Measurements from ENCODE around the gene GCAT. TPM values are rescaled to one million over a fixed set of nuclear protein-coding genes. Genes with fewer than 3 reads are reported as not detected.

GCAT gene
- total RNA-seq, 2 donors from 2014 or later = 31.6 to 42.5 TPM

DNA sequence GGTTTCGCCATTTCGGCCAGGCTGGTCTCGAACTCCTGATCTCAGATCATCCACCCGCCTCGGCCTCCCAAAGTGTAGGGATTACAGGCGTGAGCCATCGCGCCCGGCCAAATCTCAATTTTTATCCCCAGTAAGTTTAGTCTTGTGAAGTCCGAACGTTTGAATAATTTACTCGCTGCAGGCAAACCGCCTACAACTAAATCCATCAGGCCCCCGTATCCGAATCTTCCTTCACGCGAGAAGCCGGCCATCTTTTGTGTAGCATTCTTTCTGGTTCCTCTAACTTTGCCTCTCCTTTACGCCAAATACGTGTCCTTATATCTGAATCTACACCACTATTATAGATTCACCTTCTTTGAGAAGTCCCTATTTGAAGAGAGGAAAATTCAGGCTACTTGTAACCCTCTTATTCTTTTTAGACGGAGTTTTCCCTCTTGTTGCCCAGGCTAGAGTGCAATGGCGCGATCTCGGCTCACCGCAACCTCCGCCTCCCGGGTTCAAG is 40.9 kb downstream of the GCAT start:
- Histone ChIP-seq H3K4me1 (peaks cover 47% of the 10 kb centered on the region), H3K4me3 (peak overlapping the region; percentile 86 to 91), H3K36me3 (replicated peaks in 1 of 2; ENCODE audit: insufficient read depth in 1 of 2, low read depth in 2 of 2) (peaks cover 0 to 9% of the 10 kb centered on the region in 2 donors), H3K9me3 (no peaks in the 10 kb centered on the region), H3K27me3 (no peaks in the 10 kb centered on the region), H3K27ac (peak overlapping the region; percentile 75 to 95 (median 88))
- no peak for TF ChIP-seq CTCF (IDR thresholded peaks at IDR 0.05)
- TF ChIP-seq POLR2A (IDR thresholded peaks at IDR 0.05) = no peak
- DNase-seq (no peak), ATAC-seq (no peak)
- intact Hi-C loops (cut with DNase I) = no loop called here
- WGBS, 2 donors = 27 to 30% methylated on average over 27 of the region's 27 CpGs

DNA sequence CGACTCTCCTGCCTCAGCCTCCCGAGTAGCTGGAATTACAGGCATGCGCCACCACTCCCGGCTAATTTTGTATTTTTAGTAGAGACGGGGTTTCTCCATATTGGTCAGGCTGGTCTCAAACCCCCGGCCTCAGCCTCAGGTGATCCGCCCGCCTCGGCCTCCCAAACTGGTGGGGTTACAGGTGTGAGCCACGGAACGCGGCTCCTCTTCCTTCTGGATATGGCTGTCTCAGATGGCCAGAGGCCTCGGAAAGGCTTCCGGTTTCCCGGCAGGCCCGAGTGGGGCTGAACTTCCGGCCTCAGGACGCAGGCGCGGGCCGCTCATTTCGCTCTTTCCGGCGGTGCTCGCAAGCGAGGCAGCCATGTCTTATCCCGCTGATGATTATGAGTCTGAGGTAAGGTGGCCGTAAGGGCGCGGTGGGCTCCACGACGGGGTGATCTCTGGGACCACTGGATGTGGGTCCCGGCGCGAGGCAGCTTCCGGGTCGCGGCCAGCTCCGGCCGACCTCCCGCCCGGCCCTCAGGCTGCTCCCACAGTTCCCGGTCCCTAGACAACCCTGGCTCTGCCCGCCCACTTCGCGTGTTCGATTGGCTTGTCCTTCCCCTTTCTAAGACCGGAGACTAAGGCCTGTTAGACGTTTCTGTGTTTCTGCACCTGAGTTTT is 41.5 kb downstream of the GCAT start, which contains the start of gene EIF3L:
TSS of gene EIF3L (plus strand) at position 331 of the 663 bp plus-strand sequence. CDS start at position 362, 31 bp downstream.
- TF ChIP-seq CTCF (IDR thresholded peaks at IDR 0.05) = no peak
- peak; percentile 83 to 95 (median 95) for TF ChIP-seq POLR2A (IDR thresholded peaks at IDR 0.05)
- intact Hi-C loops (cut with DNase I) = no loop called here
- no peaks in the 10 kb centered on the region for H3K9me3 ChIP-seq
- peaks cover 53% of the 10 kb centered on the region for H3K4me1 ChIP-seq
- DNase-seq (peak; percentile 89 to 93 (median 92)), ATAC-seq (peak; percentile 75)
- no peaks in the 10 kb centered on the region for H3K27me3 ChIP-seq
- peaks cover 0 to 9% of the 10 kb centered on the region in 2 donors for H3K36me3 ChIP-seq (replicated peaks in 1 of 2; ENCODE audit: insufficient read depth in 1 of 2, low read depth in 2 of 2)
- WGBS, 2 donors = 0 to 2% methylated on average over 8 to 49 of the region's 49 CpGs
- peak within 1 kb of the TSS; percentile 75 to 95 (median 88) for H3K27ac ChIP-seq
- peak within 1 kb of the TSS; percentile 86 to 91 for H3K4me3 ChIP-seq

DNA sequence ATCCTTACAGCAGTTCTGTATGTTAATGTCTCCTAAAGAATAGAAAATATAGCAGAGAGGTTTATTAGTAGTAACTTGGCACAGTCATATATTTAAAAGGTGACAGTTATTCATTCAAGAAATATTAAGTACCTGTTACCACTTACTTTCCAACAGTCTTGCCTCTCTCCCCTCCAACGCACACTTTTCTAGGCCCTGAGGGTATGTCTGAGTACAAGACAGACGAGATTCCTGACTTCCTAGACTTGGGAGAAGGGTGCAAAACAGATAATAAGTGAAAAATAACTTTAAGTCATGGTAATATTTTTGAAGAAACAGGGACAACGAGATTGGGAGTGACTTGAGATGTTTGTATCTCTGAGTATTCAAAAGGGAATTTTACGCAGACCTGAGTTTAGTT is 43.1 kb downstream of the GCAT start:
- peaks cover 0 to 11% of the 10 kb centered on the region in 2 donors for H3K36me3 ChIP-seq (replicated peaks in 1 of 2; ENCODE audit: insufficient read depth in 1 of 2, low read depth in 2 of 2)
- DNase-seq (no peak), ATAC-seq (no peak)
- H3K4me1 ChIP-seq = peaks cover 62% of the 10 kb centered on the region
- no peak overlapping the region for H3K4me3 ChIP-seq
- H3K27ac ChIP-seq = no peak overlapping the region
- no peak for TF ChIP-seq POLR2A (IDR thresholded peaks at IDR 0.05)
- TF ChIP-seq CTCF (IDR thresholded peaks at IDR 0.05) = no peak
- no peaks in the 10 kb centered on the region for H3K27me3 ChIP-seq
- intact Hi-C loops (cut with DNase I) = no loop called here
- WGBS, 2 donors = 60 to 66% methylated on average over 4 of the region's 4 CpGs
- H3K9me3 ChIP-seq = no peaks in the 10 kb centered on the region

GRCh38 chr22:37852418-37852817 is 44.7 kb downstream of the GCAT start:
- TF ChIP-seq POLR2A (IDR thresholded peaks at IDR 0.05) (no peak), CTCF (IDR thresholded peaks at IDR 0.05) (no peak)
- Histone ChIP-seq H3K4me3 (no peak overlapping the region), H3K36me3 (replicated peaks in 1 of 2; ENCODE audit: insufficient read depth in 1 of 2, low read depth in 2 of 2) (peaks cover 0 to 17% of the 10 kb centered on the region in 2 donors), H3K9me3 (no peaks in the 10 kb centered on the region), H3K27me3 (no peaks in the 10 kb centered on the region), H3K4me1 (peaks cover 66% of the 10 kb centered on the region), H3K27ac (peak overlapping the region in 2 of 4 donors; percentile 3 to 9)
- DNase-seq = no peak
- ATAC-seq = no peak
- intact Hi-C loops (cut with DNase I) = no loop called here
- WGBS, 2 donors = 41 to 45% methylated on average over 5 of the region's 5 CpGs

Data from body of pancreas (tissue), 4 donors.